NCI-H748 (cell line): Measurements from ENCODE around the gene CYP26B1.

ENCODE experiments used
- DNase-seq: peaks from one replicate; lab custom pipeline; 2025; ENCODE audit not compliant: unreplicated experiment; lab: John Stamatoyannopoulos, UW

The CYP26B1 gene

GRCh38 chr2:72113847-72114692 is 33.6 kb downstream of the CYP26B1 start:
- no peak for DNase-seq

GRCh38 chr2:72112981-72113846 is 34.4 kb downstream of the CYP26B1 start:
- no peak for DNase-seq

- DNase-seq, result no peak
Observed at GRCh38 chr2:72112401-72112800, 35.3 kb downstream of the CYP26B1 start.

- DNase-seq, result no peak
Observed at GRCh38 chr2:72111061-72111460, 36.6 kb downstream of the CYP26B1 start.

- no peak for DNase-seq
Observed at GRCh38 chr2:72109904-72110303, 37.8 kb downstream of the CYP26B1 start.

GRCh38 chr2:72109291-72109690 is 38.4 kb downstream of the CYP26B1 start:
- no peak for DNase-seq

- DNase-seq, result no peak
Observed at GRCh38 chr2:72108121-72108520, 39.5 kb downstream of the CYP26B1 start.

- no peak for DNase-seq
Observed at GRCh38 chr2:72106978-72107377, 40.7 kb downstream of the CYP26B1 start.

GRCh38 chr2:72104821-72105588 is 42.7 kb downstream of the CYP26B1 start:
- DNase-seq, result no peak

GRCh38 chr2:72103690-72104089 is 44.0 kb downstream of the CYP26B1 start:
- no peak for DNase-seq

- no peak for DNase-seq
Observed at GRCh38 chr2:72103161-72103560, 44.5 kb downstream of the CYP26B1 start.

- no peak for DNase-seq
Observed at GRCh38 chr2:72098935-72099334, 48.7 kb downstream of the CYP26B1 start.

- DNase-seq, result no peak
Observed at GRCh38 chr2:72097276-72097675, 50.4 kb downstream of the CYP26B1 start.

- DNase-seq, result no peak
Observed at GRCh38 chr2:72096181-72096580, 51.5 kb downstream of the CYP26B1 start.

- peak; percentile 52 for DNase-seq
Observed at GRCh38 chr2:72095364-72095763, 52.3 kb downstream of the CYP26B1 start.

- no peak for DNase-seq
Observed at GRCh38 chr2:72094701-72095100, 53.0 kb downstream of the CYP26B1 start.

GRCh38 chr2:72092111-72092510 is 55.6 kb downstream of the CYP26B1 start:
- no peak for DNase-seq

GRCh38 chr2:72090781-72091482 is 56.7 kb downstream of the CYP26B1 start:
- DNase-seq, result no peak

- DNase-seq, result no peak
Observed at GRCh38 chr2:72090271-72090720, 57.4 kb downstream of the CYP26B1 start.

- no peak for DNase-seq
Observed at GRCh38 chr2:72089537-72089936, 58.1 kb downstream of the CYP26B1 start.

GRCh38 chr2:72089028-72089427 is 58.6 kb downstream of the CYP26B1 start:
- DNase-seq, result no peak
